Stimulated activated CD4-positive, alpha-beta T cell treated with anti-CD3 and anti-CD28 coated beads, Interleukin-2, amount 100 ng/mL, for 4 hours (primary cell): ENCODE results near the gene FAM20B.

ENCODE experiments used
- DNase-seq: peaks from one replicate; pipeline ENCODE4 v3.0.0-alpha.2; 2020; ENCODE audit warnings: low read depth

Gene FAM20B

DNA sequence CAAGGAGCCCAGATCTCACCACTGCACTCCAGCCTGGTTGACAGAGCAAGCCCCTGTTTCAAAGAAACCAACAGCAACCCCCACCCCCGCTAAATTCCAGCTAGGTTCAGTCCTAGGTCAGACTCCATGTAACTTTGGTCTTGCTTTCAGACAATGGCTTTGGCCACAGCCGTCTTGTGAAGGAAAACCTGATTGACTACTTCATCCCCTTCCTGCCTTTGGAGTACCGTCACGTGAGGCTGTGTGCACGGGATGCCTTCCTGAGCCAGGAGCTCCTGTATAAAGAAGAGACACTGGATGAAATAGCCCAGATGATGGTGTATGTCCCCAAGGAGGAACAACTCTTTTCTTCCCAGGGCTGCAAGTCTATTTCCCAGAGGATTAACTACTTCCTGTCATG, 69.1 kb downstream of the FAM20B start:
- DNase-seq = no peak

DNA sequence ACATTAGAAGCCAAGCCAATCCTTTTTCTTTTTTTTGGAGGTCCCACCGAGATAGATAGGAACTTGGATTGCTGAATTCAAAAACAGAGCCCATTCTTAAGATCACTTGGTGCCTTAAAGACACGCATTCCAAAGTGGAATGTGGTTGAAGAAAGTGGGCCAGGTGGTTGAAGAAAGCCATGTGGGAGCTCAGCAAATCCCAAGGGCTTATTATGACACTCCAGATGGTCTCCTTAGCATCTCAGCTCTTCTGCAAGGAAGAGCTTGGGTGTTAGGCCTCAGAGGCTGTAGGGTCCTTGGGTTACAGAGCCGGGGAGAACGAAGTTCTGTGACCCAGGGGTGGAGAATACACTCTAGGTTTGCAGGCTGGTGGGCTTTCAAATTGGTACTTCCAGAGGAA, 69.7 kb downstream of the FAM20B start:
- DNase-seq = no peak

DNA sequence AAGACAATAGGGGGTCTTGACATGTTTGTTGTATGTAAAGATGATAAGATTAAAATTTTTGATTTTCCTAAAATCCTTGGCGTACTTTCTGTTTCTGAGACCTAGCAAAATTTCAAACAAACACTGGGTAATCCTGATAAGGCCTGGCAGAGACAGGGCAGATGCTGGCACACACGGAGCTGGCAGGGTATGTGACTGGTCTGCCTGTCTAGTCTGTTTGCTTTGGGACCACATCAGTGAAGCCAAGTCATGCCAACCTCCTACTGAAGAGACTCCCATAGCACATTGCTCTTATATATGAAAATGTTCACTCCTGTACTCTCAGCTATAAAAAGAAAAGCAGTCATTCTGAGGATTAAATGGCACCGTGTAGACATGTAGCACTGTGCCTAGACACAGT, 70.2 kb downstream of the FAM20B start:
- DNase-seq = no peak

DNA sequence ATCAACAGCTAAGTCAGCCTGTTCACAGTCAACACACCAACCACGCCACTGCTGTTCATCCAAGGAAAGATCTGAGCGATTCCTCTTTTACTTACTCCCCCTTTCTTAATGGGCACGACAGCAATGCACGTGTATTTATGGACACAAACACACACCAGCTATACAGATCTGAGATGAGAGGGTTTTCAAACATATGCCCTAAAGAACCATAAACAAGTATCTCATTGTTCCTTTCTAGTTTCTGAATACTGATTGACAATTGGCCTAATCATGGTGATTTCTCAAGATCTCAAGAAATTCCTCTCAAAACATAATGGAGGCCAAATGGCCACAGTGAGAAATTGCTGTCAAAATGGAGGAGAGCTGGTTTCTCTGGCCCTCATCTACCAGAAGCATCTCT, 74.2 kb downstream of the FAM20B start:
- DNase-seq = no peak

DNA sequence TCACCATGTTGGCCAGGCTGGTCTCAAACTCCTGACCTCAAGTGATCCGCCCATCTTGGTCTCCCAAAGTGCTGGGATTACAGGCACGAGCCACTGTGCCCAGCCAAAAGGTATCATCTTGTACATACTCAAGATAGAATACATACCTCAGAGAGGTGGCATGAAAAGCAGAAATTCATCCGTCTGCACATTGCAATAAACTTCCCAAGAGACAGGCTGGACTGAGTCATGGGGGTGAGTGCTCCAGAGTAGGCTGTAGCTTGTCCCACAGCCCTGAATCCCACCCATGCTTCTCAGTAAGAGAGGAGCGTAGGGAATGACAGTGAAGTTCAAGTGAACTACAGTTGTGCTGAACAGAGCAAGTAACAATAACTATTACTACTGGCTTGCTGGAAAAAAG, 75.9 kb downstream of the FAM20B start:
- DNase-seq = no peak

DNA sequence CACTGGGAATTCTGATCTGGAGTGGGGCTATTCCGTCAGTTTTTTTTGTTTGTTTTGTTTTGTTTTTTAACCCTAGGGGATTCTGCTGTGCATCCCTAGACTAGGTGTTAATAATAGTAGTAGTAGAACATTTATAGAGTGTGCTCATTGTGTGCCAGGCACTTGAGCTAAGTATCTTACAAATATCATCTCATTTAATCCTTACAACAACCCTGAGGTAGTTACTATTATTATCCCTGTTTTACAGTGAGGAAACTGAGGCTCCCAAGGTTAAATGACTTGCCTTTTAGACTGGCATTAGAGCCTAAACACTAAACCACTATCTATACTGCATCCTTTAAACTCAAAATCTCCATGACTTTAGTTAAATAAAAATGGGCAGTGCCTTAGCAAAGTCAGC, 78.3 kb downstream of the FAM20B start:
- DNase-seq = no peak

DNA sequence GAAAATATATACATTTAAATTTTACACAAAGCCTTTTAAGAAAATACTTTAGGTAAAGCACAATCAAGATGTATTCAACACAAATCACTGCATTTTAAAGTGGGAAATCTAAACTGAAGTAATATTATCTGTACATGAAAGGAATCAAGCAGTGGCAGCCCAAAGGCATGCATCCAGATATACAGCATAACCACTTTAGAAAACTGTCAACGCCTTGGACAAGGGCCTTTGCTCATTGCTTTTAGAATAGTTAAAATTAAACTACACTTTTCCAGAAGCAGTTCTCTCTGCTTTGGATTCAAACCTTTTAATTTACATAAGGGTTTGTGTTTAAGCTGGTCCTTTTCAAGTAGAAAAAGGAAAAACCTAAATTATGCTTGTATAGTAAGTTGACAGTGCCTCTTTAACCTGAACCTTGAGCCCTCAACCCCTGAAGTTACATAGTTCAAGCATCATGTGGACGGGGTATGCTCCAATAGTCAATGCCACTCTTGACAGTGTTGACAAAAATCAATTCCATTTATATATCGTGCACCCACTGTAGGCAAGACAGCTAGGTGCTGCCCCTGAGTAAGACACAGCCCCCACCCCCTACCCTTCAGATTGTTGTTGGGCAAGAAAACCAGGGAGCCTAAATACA, 79.0 kb downstream of the FAM20B start:
- no peak for DNase-seq

DNA sequence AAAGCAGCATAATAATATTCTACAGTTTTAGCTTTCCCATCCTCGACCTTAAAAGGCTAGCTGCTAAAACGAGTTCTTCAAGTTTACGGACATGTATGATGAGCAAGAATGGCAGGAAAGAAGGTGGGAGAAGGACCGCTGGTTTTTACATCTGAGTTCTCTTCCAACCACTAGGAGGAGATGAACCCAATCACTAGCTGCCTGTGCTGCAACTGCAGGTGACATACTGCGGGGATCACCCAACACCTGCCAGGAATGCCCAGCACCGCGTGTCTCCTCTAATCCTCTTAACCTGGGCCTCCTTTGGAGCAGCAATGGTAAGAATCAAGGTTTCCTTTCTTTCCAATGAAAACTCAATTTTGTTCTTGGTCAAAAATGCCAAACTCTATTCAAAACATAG, 79.7 kb downstream of the FAM20B start:
- no peak for DNase-seq

DNA sequence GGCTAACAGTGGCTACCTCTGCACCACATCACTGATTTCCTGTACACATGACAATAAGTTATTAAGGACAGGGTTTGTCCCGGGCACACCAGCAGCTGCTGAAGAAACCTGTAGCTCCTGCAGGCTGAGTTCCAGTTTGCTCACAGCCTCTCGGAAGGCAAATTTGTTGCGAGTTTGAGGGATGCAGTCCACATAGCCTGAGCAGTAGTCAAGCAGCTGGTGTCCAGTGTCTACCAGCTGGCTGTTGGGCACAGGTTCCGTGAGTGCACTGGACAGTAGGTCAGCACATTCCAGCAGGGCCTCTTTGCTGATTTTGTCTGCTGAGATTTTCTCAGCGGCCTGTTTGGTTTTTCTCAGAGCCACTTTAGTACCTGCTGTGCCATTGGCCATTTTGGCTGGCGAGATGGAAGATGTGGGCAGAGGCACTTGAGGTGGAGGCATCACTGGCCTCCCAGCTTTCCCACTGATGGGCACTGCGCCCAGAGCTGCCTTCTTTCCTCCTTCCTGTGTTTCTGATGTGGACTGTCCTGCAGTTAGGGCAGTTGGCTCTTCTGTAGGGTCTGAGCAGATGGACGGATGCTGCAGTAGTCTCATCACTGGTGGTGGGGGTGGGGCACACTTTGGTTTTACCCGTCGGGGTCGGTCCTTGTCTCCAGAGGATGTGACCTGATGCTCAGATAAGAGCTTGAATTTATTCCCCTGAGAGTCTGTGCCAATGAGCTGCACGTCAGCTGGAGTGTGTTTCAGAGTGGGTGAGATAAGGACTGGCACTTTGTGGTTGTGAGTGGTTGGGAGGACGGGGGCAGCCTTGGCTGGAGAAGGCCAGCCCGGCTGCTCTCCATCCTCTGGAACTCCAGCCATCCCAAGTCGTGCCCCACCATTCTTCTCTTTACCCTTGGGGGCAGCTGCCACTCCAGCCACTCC, 82.3 kb downstream of the FAM20B start:
- DNase-seq = no peak

DNA sequence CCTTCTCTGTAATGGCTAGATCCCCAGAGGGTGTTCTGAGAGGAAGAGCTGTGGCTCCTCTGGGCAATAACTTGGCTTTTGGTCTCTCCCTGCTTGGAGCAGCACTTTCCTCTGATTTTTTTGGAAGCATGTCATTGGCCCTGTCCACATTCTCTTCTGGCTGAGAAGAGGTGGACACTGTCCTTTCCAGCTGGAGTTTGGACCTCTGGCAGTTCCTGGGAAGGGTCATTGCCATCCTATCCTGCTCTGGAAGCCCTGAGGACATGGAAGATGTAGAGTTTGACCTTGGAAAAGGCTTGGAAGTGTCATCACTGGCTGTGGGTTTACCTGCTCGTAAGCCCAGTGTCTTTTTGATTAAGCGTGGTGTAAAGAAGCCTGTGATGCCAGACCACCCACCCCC, 83.0 kb downstream of the FAM20B start:
- no peak for DNase-seq

DNA sequence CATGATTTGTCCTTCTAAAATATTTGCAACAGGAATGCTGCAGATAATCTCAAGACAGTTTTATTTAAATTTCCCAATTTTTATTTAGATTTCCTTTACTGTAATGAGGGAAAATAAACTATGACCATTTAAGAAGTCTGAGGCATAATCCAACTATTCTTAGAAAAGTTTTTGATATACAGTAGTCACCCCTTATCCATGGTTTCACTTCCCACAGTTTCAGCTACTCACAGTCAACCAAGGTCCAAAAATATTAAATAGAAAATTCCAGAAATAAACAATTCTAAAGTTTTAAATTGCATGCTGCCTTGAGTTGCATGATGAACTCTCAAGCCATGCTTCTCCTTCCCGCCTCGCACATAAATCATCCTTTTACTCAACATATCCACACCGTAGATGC, 89.5 kb downstream of the FAM20B start:
- DNase-seq = no peak

DNA sequence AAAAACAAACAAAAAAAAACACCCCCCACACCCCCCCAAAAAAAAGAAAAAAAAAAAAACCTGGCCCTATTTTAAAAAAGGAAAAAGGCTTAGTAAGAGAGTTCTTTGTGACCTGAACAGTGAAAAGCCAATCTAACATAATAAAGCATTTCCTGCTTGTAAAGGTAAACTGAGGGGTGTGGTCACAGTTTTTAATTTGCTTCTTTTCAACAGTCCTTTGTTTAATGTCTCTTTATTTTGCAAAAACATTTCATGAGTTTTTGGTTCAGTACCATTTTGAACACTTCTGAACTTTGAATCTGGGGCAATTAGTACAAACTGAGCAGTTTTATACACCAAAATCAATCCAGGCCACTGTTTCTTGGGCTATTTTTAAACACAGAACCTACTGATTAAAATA, 93.8 kb downstream of the FAM20B start:
- DNase-seq = no peak

DNA sequence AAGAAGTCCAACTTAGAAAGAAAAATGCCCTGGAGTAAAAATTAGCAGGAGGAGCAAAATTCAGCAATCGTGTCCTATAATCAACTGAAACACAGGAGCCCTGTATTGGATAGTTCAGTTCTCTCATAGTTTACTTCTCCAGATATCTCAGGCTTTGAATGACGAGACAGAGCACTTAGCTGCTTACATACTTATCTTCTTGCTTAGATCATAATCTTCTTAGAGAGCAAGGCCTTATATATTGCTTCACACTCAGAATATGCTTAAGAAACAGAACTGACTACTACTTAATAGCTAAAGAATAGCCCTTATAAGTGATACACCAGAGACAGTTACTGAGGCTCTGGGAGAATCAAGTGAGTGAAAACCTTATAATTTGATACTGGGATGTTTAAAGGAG, 95.0 kb downstream of the FAM20B start:
- no peak for DNase-seq

DNA sequence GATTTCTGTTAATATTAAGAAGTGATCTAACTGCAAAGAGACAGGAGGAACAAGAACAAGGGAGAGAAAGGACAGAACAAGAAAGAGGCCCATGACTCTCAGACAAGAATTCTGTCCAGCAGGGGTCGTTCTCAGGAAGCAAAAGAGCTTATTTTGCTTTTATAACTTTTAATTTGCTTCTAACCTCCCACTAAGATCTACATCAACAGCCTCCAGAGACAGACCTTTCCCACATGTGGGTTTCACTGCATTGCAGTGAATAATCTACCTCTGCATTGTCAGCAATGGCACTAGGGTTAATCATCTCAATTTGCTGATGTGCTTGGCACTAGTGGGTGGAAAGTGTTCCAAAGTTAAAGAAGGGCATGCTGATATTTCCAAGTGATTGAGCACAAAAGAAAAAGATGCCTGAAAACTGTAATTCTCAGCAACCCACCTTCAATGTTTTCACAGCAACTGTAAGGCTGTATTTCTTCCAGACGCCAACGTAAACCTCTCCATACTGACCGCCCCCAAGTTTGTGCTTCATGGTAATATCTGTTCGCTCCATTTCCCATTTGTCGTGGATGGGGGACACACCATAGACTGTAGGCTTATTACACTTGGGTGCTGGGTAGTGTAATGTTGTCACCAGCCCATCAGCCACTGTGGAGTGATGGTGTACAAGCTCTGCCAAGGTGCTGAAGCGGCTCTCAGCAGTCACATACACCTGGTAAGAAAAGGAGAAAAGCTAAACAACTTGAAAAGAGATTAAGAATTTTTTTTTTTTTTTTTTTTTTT, 95.7 kb downstream of the FAM20B start:
- peak; percentile 27 for DNase-seq

DNA sequence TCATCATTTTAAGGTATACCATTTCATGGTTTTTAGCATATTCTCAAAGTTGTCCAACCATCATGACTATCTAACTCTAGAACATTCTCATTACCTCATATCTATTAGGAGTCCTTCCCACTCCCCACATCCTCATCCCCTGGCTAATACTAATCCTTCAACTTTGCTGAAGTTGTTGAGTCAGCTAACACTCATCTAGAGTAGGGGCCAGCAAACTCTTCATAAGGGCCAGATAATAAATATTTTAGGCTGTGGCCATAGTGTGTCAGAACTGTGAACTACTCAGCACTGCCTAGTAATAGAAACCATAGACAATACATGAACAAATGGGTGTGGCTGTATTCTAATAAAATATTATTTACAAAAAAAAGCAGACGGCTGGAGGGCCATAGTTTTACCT, 99.2 kb downstream of the FAM20B start:
- DNase-seq = no peak
